ENCODE results near the gene G6PC1.

GRCh38 chr17:42920106-42920900 is 19.7 kb downstream of the G6PC1 start:
- no peak for TF ChIP-seq CTCF (IDR thresholded peaks at IDR 0.05; ENCODE audit: low read depth, low read length)
- TF ChIP-seq EZH2phosphoT487 (IDR thresholded peaks at IDR 0.05; ENCODE audit: low read depth) = no peak

Measured in OCI-LY3 (cell line).